Activated T-cell treated with anti-CD3 and anti-CD28 coated beads for 24 hours (primary cell): Measurements from ENCODE around the gene PLXNA1.

Experiments used
- DNase-seq: peaks from one replicate; pipeline ENCODE4 v3.0.0-alpha.2; 2020; ENCODE audit warnings: low read depth

The PLXNA1 gene

DNA sequence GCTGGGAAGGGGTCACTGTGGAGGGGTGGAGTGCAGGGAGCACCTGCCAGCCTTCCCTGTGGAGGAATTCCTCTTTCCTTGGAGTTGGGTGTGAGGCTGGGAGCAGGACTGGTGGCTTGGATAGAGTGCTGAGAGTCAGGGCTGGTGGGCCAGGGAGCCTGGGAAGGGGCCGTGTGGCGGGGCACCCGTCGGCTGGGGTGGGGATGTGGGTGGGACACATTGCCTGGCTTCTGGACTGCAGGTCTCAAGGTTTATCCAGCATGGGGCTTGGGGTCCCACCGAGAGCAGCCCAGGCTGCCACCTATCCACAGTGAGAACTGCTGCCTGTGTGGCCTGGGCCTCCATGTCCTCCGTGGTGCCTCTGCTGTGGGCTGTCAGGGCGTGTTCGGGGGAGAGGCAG is 4.7 kb downstream of the PLXNA1 start:
- no peak for DNase-seq

DNA sequence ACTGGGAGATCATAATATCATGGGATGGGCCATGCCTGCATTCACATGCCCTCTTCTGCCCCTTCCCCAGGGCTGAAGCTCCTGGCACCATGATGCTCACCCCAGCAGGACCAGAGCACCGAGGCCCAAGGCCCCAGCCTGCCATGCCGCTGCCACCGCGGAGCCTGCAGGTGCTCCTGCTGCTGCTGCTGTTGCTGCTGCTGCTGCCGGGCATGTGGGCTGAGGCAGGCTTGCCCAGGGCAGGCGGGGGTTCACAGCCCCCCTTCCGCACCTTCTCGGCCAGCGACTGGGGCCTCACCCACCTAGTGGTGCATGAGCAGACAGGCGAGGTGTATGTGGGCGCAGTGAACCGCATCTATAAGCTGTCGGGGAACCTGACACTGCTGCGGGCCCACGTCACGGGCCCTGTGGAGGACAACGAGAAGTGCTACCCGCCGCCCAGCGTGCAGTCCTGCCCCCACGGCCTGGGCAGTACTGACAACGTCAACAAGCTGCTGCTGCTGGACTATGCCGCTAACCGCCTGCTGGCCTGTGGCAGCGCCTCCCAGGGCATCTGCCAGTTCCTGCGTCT is 5.6 kb downstream of the PLXNA1 start:
- no peak for DNase-seq

DNA sequence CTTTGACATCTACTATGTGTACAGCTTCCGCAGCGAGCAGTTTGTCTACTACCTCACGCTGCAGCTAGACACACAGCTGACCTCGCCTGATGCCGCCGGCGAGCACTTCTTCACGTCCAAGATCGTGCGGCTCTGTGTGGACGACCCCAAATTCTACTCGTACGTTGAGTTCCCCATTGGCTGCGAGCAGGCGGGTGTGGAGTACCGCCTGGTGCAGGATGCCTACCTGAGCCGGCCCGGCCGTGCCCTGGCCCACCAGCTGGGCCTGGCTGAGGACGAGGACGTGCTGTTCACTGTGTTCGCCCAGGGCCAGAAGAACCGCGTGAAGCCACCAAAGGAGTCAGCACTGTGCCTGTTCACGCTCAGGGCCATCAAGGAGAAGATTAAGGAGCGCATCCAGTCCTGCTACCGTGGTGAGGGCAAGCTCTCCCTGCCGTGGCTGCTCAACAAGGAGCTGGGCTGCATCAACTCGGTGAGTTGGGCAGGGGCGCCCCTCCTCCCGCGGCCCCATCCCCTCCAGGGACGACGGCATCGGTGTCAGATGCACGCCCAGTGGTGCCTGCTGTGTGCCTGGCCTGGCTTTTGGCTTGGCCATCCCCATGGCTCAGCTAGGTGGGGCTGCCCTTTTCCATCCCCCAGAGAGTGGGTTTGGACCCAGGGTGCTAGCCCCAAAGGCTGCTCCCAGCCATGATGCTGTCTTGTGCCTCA is 6.6 kb downstream of the PLXNA1 start:
- no peak for DNase-seq

DNA sequence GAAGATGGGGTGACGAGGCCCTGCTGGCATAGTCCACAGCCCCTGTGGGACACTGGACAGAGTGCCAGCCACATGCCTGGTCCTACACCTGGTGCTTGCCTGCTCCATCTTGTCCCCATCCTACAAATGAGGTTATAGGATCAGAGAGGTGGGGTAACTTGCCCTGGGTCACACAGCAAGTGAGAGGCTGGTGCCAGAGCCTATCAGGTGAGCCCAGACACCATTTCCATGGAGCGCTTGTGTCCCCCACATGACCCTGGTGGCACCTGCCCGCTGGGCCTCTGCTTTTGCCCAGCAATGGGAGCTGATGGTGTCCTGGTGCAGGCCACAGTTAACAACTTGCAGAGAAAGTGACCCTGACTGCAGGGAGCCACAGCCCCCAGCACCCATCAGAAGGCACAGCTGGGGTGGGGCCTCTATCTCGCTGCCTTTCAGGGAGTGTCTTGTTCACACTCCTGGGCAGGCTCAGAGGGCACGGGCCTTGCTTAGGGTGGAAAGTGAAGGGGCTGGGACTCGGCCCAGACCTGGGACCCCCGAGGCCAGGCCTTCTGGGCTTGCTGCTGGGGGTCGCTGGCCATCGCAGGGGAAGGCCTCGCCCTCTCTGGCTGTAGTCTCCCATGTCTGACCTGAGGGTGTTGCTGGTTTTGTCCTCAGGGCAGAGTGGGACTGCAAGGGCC is 7.2 kb downstream of the PLXNA1 start:
- DNase-seq: no peak

DNA sequence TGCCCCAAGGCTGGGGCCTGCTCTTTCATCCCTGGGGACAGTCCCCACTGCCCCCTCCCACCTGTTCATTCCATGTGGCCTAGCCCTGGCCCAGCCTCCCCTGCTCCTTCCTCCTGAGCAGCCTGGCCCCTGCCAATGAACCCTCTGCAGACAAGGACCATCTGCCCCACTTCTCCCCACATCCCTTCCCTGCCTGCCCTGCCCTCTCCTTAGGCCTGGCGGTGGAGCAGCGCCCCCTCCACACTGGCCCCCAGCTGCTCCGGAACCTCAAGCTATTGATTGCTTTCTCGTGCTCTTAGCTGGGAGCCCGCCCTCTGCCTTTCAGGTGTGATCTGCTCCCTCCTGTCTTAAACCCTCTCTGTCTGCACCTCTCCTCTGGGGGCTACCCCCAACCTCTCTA is 8.0 kb downstream of the PLXNA1 start:
- DNase-seq: no peak

DNA sequence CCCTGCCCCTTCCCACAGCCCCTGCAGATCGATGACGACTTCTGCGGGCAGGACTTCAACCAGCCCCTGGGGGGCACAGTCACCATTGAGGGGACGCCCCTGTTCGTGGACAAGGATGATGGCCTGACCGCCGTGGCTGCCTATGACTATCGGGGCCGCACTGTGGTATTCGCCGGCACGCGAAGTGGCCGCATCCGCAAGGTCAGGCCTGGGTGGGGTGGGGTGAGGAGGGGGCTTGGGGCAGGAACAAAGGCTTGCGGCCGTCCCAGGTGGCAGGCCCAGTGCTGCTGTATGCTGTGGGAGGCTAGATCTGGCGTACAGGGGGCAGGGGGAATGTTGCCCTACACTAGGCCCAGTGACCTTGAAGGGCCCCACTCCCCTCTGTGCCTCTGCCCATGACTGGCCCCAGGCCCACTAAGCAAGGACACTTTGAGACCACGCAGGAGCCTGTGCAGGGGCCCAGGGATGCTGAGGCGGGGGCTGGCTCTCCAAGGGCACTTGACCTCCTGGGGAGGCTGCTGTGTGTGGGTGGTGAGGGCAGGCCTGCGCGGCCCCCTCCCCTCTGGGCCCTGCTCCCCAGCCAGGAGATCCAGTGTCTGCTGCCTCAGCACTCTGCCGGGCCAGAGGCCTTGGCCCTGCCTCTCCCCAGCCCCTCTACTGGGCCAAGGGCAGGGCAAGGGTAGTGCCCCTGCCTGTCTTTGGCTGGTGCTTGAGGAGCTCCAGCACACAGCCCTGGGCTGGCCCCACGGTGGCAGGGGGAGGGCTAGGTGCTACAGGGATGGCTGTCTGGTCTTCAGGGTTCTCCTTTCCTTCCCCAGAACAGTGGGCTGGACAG is 8.7 kb downstream of the PLXNA1 start:
- DNase-seq: no peak

DNA sequence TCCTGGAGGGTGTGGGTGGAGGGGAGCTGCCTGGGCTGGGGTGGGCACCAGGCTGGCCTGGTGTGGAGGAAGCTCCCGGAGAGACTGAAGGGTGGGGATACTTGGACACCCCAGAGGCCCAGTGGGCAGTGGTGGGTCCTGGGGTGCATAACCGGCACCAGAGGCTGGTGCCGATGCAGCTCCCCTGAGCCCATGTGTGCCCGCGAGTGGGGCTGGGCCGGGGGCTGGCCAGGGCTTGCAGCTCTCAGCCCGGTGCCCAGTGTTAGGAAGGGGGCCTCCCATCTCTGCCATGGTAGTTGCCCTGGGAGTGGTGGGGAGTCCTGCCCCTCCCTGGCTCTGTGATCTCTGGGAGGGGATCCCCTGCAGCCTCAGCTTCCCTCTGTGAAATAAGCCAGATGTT is 9.3 kb downstream of the PLXNA1 start:
- no peak for DNase-seq

DNA sequence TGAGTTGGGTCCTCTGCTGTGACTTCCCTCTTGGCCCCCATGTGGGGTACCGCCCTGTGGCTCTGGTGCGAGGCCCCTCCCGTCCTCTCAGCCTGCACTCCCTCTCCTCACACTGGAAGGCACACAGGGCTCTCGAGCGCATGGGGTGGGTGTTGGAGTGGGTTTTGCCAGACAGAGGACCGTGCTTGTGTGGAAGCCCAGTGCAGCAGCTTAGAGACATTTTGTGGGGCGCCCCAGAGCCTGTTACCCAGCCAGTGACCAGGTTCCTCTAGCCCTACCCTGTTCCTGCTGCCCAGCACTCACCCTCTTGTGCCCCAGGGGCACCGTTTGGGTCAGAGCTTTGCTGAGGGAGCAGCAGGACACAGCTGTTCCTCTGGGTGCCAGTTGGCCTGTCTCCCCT is 9.9 kb downstream of the PLXNA1 start:
- DNase-seq: no peak

DNA sequence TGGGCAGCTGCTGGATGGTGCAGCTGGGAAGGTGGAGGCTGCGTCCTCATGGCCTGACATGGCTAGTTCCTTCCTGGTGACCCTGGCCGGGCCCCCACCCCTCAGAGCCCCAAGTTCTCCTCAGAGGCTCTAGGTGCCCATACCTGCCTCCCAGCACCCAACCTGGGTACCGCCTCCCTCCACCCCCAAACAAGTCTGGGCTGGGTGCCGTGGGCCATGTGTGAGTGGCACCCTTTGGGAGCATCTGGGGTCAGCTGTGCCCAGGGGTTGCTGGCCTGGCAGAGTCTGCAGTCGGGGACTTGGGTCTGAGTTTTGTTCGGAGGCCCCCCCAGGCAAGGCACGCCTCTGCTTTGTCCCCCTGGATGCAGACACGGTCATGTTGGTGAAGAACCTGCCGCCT is 10.5 kb downstream of the PLXNA1 start:
- DNase-seq: no peak

DNA sequence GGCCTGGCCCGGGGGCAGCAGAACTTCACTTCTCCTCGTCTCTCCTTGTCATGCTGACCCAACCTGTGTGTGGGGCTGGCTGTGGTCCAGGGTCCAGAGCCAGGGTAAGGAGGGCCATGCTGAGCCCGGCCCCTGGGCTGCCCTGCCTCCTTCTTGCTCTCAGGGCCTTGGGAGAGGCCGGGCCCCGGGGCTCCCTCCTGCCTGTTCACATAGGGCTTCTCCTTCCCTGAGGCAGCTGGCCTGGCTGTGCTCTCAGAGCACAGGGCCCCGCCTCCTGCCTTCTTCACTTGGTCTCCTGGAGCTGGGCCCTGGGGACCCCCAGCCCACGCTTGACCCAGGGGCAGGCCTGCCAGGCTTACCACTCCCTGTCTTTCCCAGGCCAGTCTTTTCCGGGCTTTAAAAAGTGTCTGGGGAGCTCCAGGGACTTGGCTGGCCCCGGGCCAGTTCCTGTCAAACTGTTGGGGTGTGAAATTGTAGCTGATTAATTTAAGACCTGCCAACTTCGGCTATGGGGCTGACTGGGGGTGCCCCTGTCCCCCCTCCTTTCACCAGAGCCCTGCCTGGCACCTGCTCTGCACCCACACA is 11.8 kb downstream of the PLXNA1 start:
- DNase-seq: no peak

DNA sequence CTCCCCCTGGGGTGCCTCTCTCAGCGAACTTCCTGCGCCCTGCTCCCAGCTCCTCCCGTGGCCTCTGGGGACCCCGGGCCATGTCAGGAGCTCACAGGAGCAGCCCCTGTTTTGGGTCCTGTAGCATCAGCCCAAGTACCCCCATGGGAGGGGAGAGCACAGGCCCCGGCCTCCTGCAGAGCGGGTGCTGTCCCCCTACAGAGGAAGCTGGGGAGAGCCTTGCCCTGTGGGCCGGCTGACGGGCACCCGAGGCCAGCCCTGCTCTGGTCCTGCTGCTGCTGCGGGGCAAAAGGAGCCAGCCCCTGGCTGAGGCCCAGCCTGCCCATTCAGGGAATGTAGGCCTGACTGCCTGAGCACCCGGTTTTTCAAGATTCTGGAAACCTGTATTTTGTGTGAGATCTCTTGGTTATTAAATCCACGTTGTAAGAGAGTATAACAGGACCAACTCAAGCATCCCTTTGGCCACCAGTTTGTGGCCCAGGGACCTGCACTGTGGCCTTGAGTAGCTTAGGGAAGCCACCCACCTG is 12.4 kb downstream of the PLXNA1 start:
- no peak for DNase-seq

DNA sequence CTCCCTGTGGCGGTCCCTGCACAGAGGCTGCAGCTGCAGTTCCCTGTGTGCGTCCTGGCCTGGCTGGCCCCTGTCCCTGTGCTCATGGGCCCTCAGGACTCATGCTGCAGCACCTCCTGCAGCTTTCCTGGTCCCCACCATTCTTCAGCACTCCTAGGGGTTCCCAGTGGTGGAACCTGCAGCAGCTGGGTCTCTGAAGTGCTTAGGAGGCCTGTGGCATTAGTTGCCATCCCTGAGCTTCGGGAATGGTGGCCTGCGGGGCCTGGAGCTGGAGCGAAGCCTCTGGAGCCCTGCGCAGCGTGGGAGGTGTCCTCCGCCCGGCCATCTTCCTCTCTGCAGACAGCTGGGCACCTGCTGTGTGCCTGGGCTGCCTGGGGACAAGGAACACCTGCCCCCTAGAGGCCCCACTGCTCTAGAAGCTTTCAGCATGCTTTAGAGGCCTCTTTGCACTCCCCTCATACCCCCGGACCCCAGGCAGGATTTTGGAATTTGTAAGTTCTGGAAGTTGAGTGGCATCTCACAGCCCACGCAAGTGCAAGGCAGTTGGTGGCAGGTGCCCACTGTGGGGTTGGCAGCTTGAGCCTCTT is 13.1 kb downstream of the PLXNA1 start:
- no peak for DNase-seq

DNA sequence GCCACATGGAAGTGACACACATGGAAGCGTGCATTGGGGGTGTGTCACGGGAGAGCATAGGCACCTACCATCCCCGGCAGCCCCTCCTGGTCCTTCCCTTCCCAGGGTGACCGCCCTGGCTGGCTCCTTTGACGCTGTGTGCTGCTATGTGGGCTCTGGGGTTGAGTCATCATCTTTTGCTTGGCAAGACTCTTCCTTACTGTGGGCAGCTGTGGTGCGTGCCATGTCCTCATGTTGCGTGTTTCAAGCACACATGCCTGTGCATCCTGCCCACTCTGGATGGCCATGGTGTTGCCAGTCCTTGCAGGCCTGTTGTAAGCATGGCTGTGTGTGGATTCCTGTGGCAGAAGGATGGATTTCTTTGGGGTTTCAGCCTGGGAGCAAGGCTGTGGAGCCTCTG is 14.0 kb downstream of the PLXNA1 start:
- no peak for DNase-seq

DNA sequence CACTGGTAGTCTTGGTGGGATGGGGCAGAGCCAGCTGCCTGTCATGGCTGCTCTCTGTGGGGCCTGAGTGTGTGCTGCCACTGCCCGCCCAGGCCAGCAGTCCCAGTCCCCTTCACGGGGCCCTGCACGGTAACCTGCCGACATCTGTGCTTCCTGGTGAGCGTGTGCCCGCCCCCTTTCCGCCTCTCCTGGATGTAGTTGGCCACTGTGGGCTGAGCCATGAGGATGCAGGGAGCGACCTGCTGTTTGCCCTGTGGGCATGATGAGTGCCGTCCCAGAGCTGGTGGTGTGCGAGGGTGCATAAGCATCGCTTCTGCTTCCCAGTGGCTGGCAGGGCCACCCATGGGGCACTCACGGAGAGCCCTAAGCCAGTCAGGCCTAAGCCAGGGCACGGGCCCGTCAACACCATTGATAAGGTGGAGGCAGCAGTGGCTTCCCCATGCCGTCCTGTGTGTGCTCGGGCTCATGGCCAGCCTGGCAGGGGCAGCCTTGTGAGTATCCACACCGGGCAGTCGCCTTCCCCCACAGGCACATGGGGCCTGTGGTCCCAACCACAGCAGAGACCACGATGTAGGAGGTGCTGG is 14.6 kb downstream of the PLXNA1 start:
- no peak for DNase-seq

DNA sequence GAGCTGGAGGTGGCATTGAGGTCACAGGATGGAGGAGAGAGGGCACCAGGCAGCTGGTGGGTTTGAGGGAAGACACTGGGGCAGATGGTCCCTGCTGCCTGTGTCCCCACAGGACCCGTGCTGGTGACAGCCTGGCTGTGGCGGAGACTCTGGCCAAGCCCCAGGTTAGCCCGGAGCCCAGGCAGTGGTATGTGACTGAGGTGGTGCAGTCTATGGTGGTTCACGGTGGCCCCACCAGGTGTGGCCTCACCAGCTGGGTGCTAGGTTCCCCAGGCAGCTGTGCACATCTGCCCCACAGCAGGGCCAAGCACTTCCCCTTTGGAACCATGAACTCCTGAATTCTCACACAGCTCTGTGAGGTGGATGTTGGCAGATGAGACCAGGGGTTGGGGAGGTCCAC is 15.4 kb downstream of the PLXNA1 start:
- no peak for DNase-seq

DNA sequence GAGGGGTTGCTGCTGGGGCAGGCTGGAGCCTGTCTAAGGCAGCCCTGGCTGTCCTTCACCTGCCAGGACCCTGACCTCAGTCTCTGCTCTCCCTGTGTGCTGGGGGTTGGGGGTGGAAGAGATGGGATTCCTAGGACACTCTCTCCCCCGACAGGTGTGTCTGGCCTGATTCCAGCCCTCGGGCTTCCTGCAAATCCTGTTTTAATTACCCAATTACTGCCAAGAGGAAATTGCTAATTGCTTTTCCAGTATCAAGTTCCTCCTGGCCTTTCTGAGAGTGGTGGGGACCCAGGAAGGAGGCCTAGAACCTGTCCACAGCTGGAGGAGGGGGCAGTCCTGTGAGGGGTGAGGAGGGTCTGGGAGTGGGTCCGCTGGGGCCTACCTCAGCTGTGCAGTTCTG is 15.8 kb downstream of the PLXNA1 start:
- no peak for DNase-seq

DNA sequence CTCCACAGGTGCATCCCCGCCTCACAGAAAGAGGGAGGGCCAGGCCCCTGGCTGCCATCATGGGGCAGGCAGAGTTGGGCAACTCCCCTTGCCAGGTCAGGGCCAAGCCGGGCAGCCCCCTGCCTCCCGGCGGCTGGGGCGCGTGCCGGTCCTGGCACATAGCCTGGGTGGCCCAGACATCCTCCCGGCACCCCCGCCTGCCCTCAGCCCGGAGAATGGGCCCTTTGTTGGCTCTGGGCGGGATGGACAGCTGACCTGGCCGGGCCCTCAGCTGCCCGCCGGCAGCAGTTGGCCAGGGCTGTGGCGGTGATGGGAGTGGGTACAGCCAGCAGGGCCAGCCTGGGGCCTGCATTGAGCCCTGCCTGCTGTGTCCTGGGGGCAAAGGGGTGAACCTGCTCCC is 16.5 kb downstream of the PLXNA1 start:
- no peak for DNase-seq

DNA sequence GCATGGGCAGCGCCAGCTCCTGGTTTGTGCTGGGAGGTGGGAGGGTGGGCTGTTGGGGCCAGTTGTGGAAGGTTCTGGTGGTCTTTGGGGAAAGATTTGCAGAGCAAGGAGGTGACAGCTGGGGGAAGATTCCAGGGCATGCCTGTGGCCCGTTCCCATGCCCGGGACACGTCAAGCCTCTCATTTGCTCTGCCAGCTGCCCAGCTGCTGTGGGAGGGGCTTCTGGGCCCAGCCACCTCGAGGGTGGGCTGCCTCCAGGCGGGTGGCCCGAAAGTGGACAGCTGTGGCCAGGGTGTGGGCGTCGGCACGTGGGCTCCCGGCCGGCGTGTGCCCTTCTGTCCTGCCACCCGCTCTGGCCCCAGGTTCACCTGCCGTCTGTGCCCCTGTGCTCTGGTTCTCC is 17.2 kb downstream of the PLXNA1 start:
- no peak for DNase-seq

DNA sequence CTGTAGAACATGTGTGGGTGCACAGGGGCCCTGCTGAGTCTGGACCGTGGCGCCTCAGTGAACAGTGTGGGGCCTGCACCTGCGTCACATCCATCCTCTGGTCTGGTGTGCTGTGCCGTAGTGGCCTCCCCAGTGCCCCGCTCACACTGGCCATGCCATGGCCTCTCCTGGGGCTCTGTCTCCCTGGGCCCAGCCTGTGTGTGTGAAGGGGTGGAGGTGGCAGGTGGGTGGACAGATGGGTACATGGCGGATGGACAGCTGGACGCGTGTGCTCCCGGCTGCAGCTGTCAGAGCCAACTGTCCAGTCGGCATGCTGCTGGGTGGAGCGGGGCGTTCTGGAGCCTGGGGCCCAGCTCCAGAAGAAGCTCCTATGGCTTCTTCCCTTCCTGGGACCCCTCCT is 17.8 kb downstream of the PLXNA1 start:
- no peak for DNase-seq

DNA sequence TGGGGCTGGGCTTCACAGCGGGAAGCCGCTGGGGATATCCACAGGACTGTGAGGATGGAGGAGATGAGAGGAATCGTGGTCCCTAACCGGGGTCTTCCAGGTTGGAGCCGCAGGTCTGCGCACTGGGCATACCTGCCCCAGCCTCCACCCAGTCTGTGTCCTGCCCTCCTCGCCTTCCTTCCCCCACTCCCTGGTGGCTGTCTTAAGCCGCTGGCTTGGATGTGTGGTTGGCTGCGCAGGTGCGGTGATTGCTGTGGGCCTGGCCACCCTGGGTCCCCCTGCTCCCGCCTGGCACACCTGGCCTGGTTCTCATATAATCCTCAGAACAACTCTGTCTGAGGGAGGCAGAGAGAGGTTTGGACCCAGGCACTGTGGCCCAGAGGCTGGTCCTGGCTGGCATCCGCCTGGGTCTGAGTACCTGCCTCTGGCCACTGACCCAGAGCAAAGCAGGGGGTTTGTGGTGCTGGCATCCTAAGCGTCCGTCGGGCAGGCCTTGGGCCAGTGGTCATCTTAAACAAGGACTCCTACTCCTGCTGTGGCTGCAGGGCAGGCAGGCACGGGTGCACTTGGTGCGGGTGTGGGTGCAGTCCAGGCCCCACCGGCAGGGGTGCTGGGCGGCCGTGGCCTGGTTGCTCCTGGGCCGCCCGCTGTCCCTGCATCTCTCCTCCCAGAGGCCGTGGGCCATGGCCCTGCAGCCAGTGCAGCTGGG is 18.7 kb downstream of the PLXNA1 start:
- DNase-seq: no peak
